GM21381 (cell line): ENCODE results near the gene FAM13C.

Source experiments
- ATAC-seq: cut with Tn5 transposase; IDR thresholded peaks from one replicate; pipeline ENCODE4 v1.9.1; 2021; ENCODE audit warnings: mild to moderate bottlenecking, moderate library complexity; ENCODE audit not compliant: unreplicated experiment

FAM13C gene

GRCh38 chr10:59281861-59282260, 80.5 kb downstream of the FAM13C start:
- ATAC-seq = no peak

- no peak for ATAC-seq
Measured at GRCh38 chr10:59279991-59280505, 82.3 kb downstream of the FAM13C start.

- no peak for ATAC-seq
Measured at GRCh38 chr10:59279476-59279875, 82.9 kb downstream of the FAM13C start.

GRCh38 chr10:59276919-59277318, 85.4 kb downstream of the FAM13C start:
- no peak for ATAC-seq

- no peak for ATAC-seq
Measured at GRCh38 chr10:59276133-59276532, 86.2 kb downstream of the FAM13C start.

- ATAC-seq = no peak
Measured at GRCh38 chr10:59273445-59273844, 88.9 kb downstream of the FAM13C start.

GRCh38 chr10:59272061-59272460, 90.3 kb downstream of the FAM13C start:
- ATAC-seq = no peak

GRCh38 chr10:59271160-59271559, 91.2 kb downstream of the FAM13C start:
- ATAC-seq = no peak

- ATAC-seq = no peak
Measured at GRCh38 chr10:59270492-59270891, 91.9 kb downstream of the FAM13C start.

GRCh38 chr10:59269651-59270050, 92.7 kb downstream of the FAM13C start:
- ATAC-seq = no peak

- no peak for ATAC-seq
Measured at GRCh38 chr10:59268460-59268859, 93.9 kb downstream of the FAM13C start.

GRCh38 chr10:59266321-59266720, 96.0 kb downstream of the FAM13C start:
- no peak for ATAC-seq

GRCh38 chr10:59265141-59265540, 97.2 kb downstream of the FAM13C start:
- no peak for ATAC-seq

GRCh38 chr10:59258890-59259289, 103.5 kb downstream of the FAM13C start:
- ATAC-seq = no peak

- no peak for ATAC-seq
Measured at GRCh38 chr10:59257224-59257623, 105.1 kb downstream of the FAM13C start.

- no peak for ATAC-seq
Measured at GRCh38 chr10:59255463-59255862, 106.9 kb downstream of the FAM13C start.

GRCh38 chr10:59252491-59252890, 109.9 kb downstream of the FAM13C start:
- ATAC-seq = no peak

- no peak for ATAC-seq
Measured at GRCh38 chr10:59245686-59246085, 116.7 kb downstream of the FAM13C start.

GRCh38 chr10:59244871-59245270, 117.5 kb downstream of the FAM13C start:
- ATAC-seq = no peak

- no peak for ATAC-seq
Measured at GRCh38 chr10:59243611-59244195, 118.6 kb downstream of the FAM13C start.

GRCh38 chr10:59242991-59243390, 119.4 kb downstream of the FAM13C start:
- no peak for ATAC-seq

- no peak for ATAC-seq
Measured at GRCh38 chr10:59242057-59242456, 120.3 kb downstream of the FAM13C start.

- no peak for ATAC-seq
Measured at GRCh38 chr10:59240582-59241183, 121.7 kb downstream of the FAM13C start.
